GM23248 (cell line): ENCODE measurements around the gene CARM1. TPM values are rescaled to one million over a fixed set of nuclear protein-coding genes. Genes with fewer than 3 reads are reported as not detected.

Source experiments
- DNase-seq: peaks from one replicate; pipeline ENCODE4 v3.0.0-alpha.2; 2015
- H2AFZ ChIP-seq: fragments of 200-600 bp; sonication (generic); 2 replicates; pipeline ENCODE4 v1.6.1; 2016; ENCODE audit warnings: antibody characterized with exemption
- H3F3A ChIP-seq: fragments of 200-600 bp; sonication (generic); 2 replicates; pipeline ENCODE4 v1.6.1; 2016; ENCODE audit warnings: mild to moderate bottlenecking, antibody characterized with exemption, mixed run types; ENCODE audit not compliant: insufficient read depth
- H3K27ac ChIP-seq: fragments of 200-600 bp; sonication (generic); 2 replicates; pipeline ENCODE4 v1.5.1; 2016; ENCODE audit warnings: mild to moderate bottlenecking
- H3K27me3 ChIP-seq: fragments of 200-600 bp; sonication (generic); replicated peaks from 2 replicates; pipeline ENCODE4 v1.6.1; 2016; ENCODE audit warnings: mild to moderate bottlenecking; ENCODE audit not compliant: insufficient read depth
- H3K36me3 ChIP-seq: fragments of 200-600 bp; sonication (generic); 2 replicates; pipeline ENCODE4 v1.6.1; 2016; ENCODE audit warnings: low read depth, mild to moderate bottlenecking
- H3K4me1 ChIP-seq: fragments of 200-600 bp; sonication (generic); 2 replicates; pipeline ENCODE4 v1.6.1; 2016; ENCODE audit warnings: mild to moderate bottlenecking; ENCODE audit not compliant: insufficient read depth
- H3K4me2 ChIP-seq: fragments of 200-600 bp; sonication (generic); one replicate; pipeline ENCODE4 v1.6.1; 2016; ENCODE audit warnings: mild to moderate bottlenecking; ENCODE audit not compliant: unreplicated experiment
- H3K4me3 ChIP-seq: fragments of 200-600 bp; sonication (generic); 2 replicates; pipeline ENCODE4 v1.5.1; 2016; ENCODE audit warnings: mild to moderate bottlenecking
- H3K79me2 ChIP-seq: fragments of 200-600 bp; sonication (generic); 2 replicates; pipeline ENCODE4 v1.6.1; 2016; ENCODE audit warnings: mild to moderate bottlenecking; ENCODE audit not compliant: insufficient read depth
- H3K9ac ChIP-seq: fragments of 200-600 bp; sonication (generic); 2 replicates; pipeline ENCODE4 v1.6.1; 2016; ENCODE audit warnings: mild to moderate bottlenecking
- H3K9me2 ChIP-seq: fragments of 200-600 bp; sonication (generic); 2 replicates; pipeline ENCODE4 v1.6.1; 2016; ENCODE audit warnings: mixed run types, mild to moderate bottlenecking, moderate library complexity; ENCODE audit not compliant: insufficient read depth
- H3K9me3 ChIP-seq: fragments of 200-600 bp; sonication (generic); one replicate; pipeline ENCODE4 v1.6.1; 2017; ENCODE audit warnings: low read depth
- H4K20me1 ChIP-seq: fragments of 200-600 bp; sonication (generic); 2 replicates; pipeline ENCODE4 v1.6.0; 2016; ENCODE audit not compliant: insufficient read depth
- EZH2 ChIP-seq: fragments of 200-600 bp; sonication (generic); IDR thresholded peaks from 2 replicates; pipeline ENCODE4 v1.6.1; 2018; ENCODE audit warnings: antibody characterized with exemption, mild to moderate bottlenecking; ENCODE audit not compliant: insufficient read depth, poor library complexity, severe bottlenecking
- EZH2phosphoT487 ChIP-seq: fragments of 200-600 bp; sonication (generic); IDR thresholded peaks from 2 replicates; pipeline ENCODE4 v1.6.1; 2018; ENCODE audit warnings: antibody characterized with exemption, moderate library complexity, mild to moderate bottlenecking, low read depth; ENCODE audit not compliant: insufficient read depth
- WGBS, 2 experiments: methylation state at CpG; one replicate each; pipeline ENCODE4 v1.1.6; 2015 to 2017; ENCODE audit warnings: low lambda C conversion rate in 2 of 2, low coverage in 1 of 2; ENCODE audit errors: missing lambda C conversion rate in 2 of 2; 5-methylcytosine and 5-hydroxymethylcytosine counted together
- in situ Hi-C: fragments of 300-500 bp; cut with MboI; formaldehyde crosslinking; loops from 2 replicates; pipeline ENCODE4 v1.15.0; 2020
- polyA plus RNA-seq: library from polyadenylated mRNA; unstranded; fragments of >200 nt; fragmentation: Nextera tagmentation; extraction: Ambion mirVana; gene quantifications from 2 replicates; pipeline ENCODE4 v1.2.1, GENCODE V29; 2016
- total RNA-seq: library from RNA; depleted of rRNA; stranded (reverse); fragments of >200 nt; shearing (Covaris generic); gene quantifications from 2 replicates; pipeline ENCODE4 v1.2.3, GENCODE V29; 2014

The CARM1 gene
- total and polyA plus RNA-seq, 2 experiments from 2014 or later = 5.3 to 41.9 TPM

DNA sequence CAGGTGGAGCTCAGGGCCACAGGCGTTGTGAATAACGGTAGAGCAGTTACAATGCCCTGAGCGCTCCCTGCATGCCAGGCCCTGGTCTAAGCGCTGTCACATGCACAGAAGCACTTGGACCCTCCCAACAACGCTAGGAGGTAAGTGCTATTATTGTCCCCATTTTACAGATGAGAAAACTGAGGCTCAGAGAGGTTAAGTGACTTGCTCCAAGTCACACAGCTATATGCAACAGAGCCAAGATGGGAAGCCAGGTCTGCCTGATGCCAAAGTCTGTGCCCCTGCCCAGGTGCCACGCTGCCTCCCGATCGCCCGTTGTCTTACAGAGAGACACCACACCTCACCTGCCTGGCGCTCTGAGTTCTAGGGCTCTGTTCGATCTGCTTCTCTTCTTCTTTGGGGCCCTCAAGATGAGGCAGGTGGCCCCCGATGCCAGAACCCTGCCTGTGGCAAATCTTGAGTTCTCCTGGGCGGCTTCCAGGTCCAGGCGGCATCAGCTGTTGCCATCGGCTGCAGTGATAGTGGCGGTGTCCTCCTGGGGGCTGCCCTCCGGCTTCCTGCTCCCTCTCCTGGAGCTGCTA, 37.1 kb downstream of the CARM1 start:
- no peak overlapping the region for H3K4me3 ChIP-seq
- no peaks in the 10 kb centered on the region for H3K9me3 ChIP-seq
- H2AFZ ChIP-seq = no peak overlapping the region
- no peak for DNase-seq
- no peak overlapping the region for H3K9ac ChIP-seq
- peaks cover 6% of the 10 kb centered on the region; the same call in 1 of the 2 replicates for H3K36me3 ChIP-seq
- TF ChIP-seq EZH2phosphoT487 (no peak), EZH2 (no peak)
- H3K4me2 ChIP-seq = no peak overlapping the region
- no peaks in the 10 kb centered on the region for H3K4me1 ChIP-seq
- H3K27me3 ChIP-seq = no peaks in the 10 kb centered on the region
- WGBS, 2 experiments = 94% methylated on average over 17 of the region's 17 CpGs
- no peaks in the 10 kb centered on the region for H4K20me1 ChIP-seq
- no peaks in the 10 kb centered on the region for H3K9me2 ChIP-seq
- no peak overlapping the region for H3K27ac ChIP-seq
- H3F3A ChIP-seq = no peaks in the 10 kb centered on the region
- in situ Hi-C loops = no loop called here
- peaks cover 31% of the 10 kb centered on the region for H3K79me2 ChIP-seq

DNA sequence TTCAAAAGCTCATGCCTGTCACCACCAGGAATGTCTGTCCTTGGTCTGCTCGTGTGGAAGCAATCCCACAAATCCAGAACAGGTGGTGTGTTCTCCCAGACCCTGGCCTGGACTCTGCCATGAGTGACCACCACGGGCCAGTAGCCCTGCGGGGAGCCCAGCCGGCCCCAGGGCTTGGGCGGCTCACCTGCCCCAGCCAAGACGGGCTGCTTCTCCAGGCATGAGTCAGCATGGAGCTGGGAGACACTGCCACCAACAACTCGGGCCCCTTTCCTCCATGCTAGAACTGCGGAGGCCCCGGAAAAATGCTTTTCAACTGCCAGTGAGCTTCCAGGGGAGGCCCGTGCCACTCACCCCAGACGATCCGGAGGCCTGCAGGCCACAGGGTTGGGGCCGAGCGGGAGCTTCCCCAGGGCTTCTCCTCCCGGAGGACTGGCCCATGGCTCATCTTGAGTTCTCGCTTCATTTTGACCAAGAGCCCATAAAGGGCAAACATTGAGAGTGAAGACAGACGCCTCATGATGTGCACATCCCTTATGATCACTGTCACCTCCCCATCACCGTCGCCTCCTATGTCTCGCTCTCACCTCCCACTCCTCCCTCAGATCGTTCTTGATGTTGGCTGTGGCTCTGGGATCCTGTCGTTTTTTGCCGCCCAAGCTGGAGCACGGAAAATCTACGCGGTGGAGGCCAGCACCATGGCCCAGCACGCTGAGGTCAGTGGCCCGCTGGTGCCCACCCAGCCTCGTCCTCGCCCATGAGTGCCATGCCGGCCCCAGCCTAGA, 40.4 kb downstream of the CARM1 start:
- Histone ChIP-seq H3K9me2 (no peaks in the 10 kb centered on the region), H3K4me2 (no peak overlapping the region), H3K27me3 (no peaks in the 10 kb centered on the region), H3K9ac (no peak overlapping the region), H2AFZ (no peak overlapping the region), H3K79me2 (peaks cover 9% of the 10 kb centered on the region), H3K4me3 (no peak overlapping the region), H3K4me1 (peaks cover 14% of the 10 kb centered on the region), H3K9me3 (no peaks in the 10 kb centered on the region), H4K20me1 (no peaks in the 10 kb centered on the region), H3K27ac (no peak overlapping the region), H3K36me3 (peaks cover 6% of the 10 kb centered on the region; the same call in 1 of the 2 replicates), H3F3A (no peaks in the 10 kb centered on the region)
- in situ Hi-C loops = no loop called here
- TF ChIP-seq EZH2phosphoT487 (no peak), EZH2 (no peak)
- no peak for DNase-seq
- 87 to 88% methylated on average over 30 to 31 of the region's 31 CpGs for WGBS, 2 experiments

DNA sequence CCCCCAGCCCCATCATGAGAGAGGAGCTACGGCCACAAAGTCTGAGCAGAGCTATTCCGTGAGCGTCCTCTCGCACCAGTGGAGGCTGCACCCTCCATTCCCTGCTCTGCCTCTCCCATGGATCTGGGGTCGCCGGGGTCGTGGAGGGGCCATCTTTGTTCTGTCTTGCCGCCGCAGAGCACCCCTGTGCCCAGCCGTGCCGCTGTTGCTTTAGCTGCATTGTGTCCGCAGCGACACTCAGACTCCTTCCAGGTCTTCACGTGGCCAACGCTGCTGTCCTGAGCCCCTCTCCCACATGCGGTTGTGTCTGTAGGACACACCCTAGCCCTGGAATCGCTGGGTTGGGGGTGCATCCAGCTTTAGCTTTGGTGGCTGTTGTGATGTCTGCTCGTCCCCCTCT, 41.3 kb downstream of the CARM1 start:
- 89 to 91% methylated on average over 18 of the region's 18 CpGs for WGBS, 2 experiments
- Histone ChIP-seq H3K9me3 (no peaks in the 10 kb centered on the region), H3K9ac (no peak overlapping the region), H3K79me2 (peaks cover under 1% of the 10 kb centered on the region; the same call in 1 of the 2 replicates), H3K27ac (no peak overlapping the region), H4K20me1 (no peaks in the 10 kb centered on the region), H3F3A (no peaks in the 10 kb centered on the region), H3K36me3 (peaks cover 6% of the 10 kb centered on the region; the same call in 1 of the 2 replicates), H3K4me3 (no peak overlapping the region), H3K9me2 (no peaks in the 10 kb centered on the region), H2AFZ (no peak overlapping the region), H3K4me1 (peaks cover 14% of the 10 kb centered on the region), H3K27me3 (no peaks in the 10 kb centered on the region), H3K4me2 (no peak overlapping the region)
- TF ChIP-seq EZH2 = no peak
- no peak for TF ChIP-seq EZH2phosphoT487
- in situ Hi-C loops = no loop called here
- DNase-seq = no peak

DNA sequence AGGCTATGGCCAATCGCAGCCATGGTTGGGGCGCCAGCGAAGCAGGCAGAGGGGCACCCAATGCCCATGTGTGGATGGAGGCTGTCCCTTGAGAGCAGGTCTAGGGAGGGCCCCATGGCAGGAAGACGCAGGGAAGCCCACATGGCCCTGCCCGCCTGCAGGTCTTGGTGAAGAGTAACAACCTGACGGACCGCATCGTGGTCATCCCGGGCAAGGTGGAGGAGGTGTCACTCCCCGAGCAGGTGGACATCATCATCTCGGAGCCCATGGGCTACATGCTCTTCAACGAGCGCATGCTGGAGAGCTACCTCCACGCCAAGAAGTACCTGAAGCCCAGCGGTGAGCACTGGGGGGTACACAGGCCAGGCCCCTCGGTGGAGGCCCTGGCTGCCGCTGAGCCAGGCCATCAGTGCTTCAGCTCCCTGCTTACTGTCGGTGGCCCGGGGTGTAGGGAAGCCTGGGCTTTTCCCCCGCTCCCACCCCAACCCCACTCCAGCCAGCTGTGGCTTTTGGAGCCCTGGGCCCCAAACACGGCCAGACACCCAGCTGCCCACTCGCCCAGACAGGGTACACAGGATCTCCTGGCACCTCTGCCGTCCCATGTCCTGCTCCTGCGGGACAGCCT, 42.5 kb downstream of the CARM1 start:
- no peak overlapping the region for H2AFZ ChIP-seq
- H3K4me3 ChIP-seq = no peak overlapping the region
- WGBS, 2 experiments = 95 to 96% methylated on average over 20 to 23 of the region's 24 CpGs
- no peak overlapping the region for H3K9ac ChIP-seq
- no peaks in the 10 kb centered on the region for H3K9me3 ChIP-seq
- in situ Hi-C loops = no loop called here
- no peaks in the 10 kb centered on the region for H4K20me1 ChIP-seq
- TF ChIP-seq EZH2phosphoT487 (no peak), EZH2 (no peak)
- no peaks in the 10 kb centered on the region for H3F3A ChIP-seq
- peaks cover 6% of the 10 kb centered on the region; the same call in 1 of the 2 replicates for H3K36me3 ChIP-seq
- no peak overlapping the region for H3K27ac ChIP-seq
- H3K4me1 ChIP-seq = peaks cover 14% of the 10 kb centered on the region
- no peak overlapping the region for H3K4me2 ChIP-seq
- no peaks in the 10 kb centered on the region for H3K79me2 ChIP-seq
- H3K9me2 ChIP-seq = no peaks in the 10 kb centered on the region
- no peak for DNase-seq
- H3K27me3 ChIP-seq = no peaks in the 10 kb centered on the region
